H1 (cell line): ENCODE measurements around the gene TCF7. TPM values are rescaled to one million over a fixed set of nuclear protein-coding genes. Genes with fewer than 3 reads are reported as not detected.
A peak's percentile ranks its signal among the peaks of the same experiment; 100 is the strongest.

Experiments
- CTCF ChIA-PET: fragments of 300-600 bp; sonication (Branson Sonifier 250); formaldehyde crosslinking; loops from one replicate; lab custom pipeline; 2021; ENCODE audit not compliant: partially characterized antibody; lab: Charles Lee
- POLR2A ChIA-PET: fragments of 300-600 bp; sonication (Branson Sonifier 250); formaldehyde crosslinking; loops from one replicate; lab custom pipeline; 2021; ENCODE audit warnings: inconsistent platforms; ENCODE audit not compliant: partially characterized antibody; lab: Charles Lee
- DNase-seq, 2 experiments: peaks; one replicate each; pipeline versions ENCODE4 v3.0.0 to v3.0.0-alpha.2; 2010 to 2022; ENCODE audit warnings: low spot score in 2 of 2, low read depth in 1 of 2, mixed read lengths in 1 of 2
- FAIRE-seq: peaks from 2 replicates; lab custom pipeline; 2011; peaks lifted over from hg19 to GRCh38; lab: Jason Lieb, UNC
- H2AFZ ChIP-seq: 2 replicates; pipeline ENCODE4 v1.8.1; 2012; ENCODE audit warnings: low read length, inconsistent platforms
- H2AK5ac ChIP-seq: 2 replicates; pipeline ENCODE4 v1.6.1; 2013; ENCODE audit warnings: low read depth, low read length
- H2BK120ac ChIP-seq: replicated peaks from 2 replicates; pipeline ENCODE3; 2013; ENCODE audit warnings: low read depth, low read length, inconsistent platforms
- H2BK12ac ChIP-seq: 2 replicates; pipeline ENCODE4 v1.6.1; 2013; ENCODE audit warnings: low read depth, low read length
- H2BK15ac ChIP-seq: 2 replicates; pipeline ENCODE4 v1.6.1; 2013; ENCODE audit warnings: low read length
- H2BK20ac ChIP-seq: 2 replicates; pipeline ENCODE4 v1.6.1; 2013; ENCODE audit warnings: low read length
- H2BK5ac ChIP-seq: 2 replicates; pipeline ENCODE4 v1.6.1; 2013; ENCODE audit warnings: low read depth, low read length
- H3K14ac ChIP-seq: 2 replicates; pipeline ENCODE4 v1.6.1; 2013; ENCODE audit warnings: inconsistent platforms; ENCODE audit not compliant: insufficient read length
- H3K18ac ChIP-seq: 2 replicates; pipeline ENCODE4 v1.6.1; 2013; ENCODE audit warnings: low read length; ENCODE audit errors: extremely low read depth
- H3K23ac ChIP-seq: 2 replicates; pipeline ENCODE4 v1.6.1; 2013; ENCODE audit warnings: inconsistent platforms; ENCODE audit not compliant: insufficient read length
- H3K23me2 ChIP-seq: 2 replicates; pipeline ENCODE4 v1.6.1; 2013; ENCODE audit warnings: low read depth, low read length
- H3K27ac ChIP-seq: 2 replicates; pipeline ENCODE4 v1.6.1; 2011; ENCODE audit warnings: low read depth, low read length, inconsistent platforms
- H3K27me3 ChIP-seq, 4 experiments: replicated peaks in 1 of 4; 1 replicate in 1 of 4; 2 replicates in 3 of 4; pipeline versions ENCODE4 v1.6.1 to v1.8.1; 2011 to 2013; ENCODE audit warnings: low read length in 3 of 4, mild to moderate bottlenecking in 3 of 4, inconsistent platforms in 2 of 4, mixed read lengths in 2 of 4, moderate library complexity in 1 of 4; ENCODE audit not compliant: control insufficient read depth in 3 of 4, insufficient read depth in 3 of 4; ENCODE audit errors: extremely low read depth in 1 of 4
- H3K36me3 ChIP-seq, 4 experiments: 2 replicates each; pipeline versions ENCODE4 v1.6.1 to v1.8.1; 2011 to 2013; ENCODE audit warnings: mild to moderate bottlenecking in 4 of 4, low read length in 3 of 4, moderate library complexity in 2 of 4, control low read depth in 1 of 4, inconsistent platforms in 1 of 4; ENCODE audit not compliant: insufficient read depth in 4 of 4, control insufficient read depth in 2 of 4
- H3K4ac ChIP-seq: replicated peaks from 2 replicates; pipeline ENCODE3; 2013; ENCODE audit warnings: low read length, low read depth, mixed read lengths, inconsistent platforms; ENCODE audit not compliant: insufficient read length
- H3K4me1 ChIP-seq, 4 experiments: replicated peaks in 1 of 4; 1 replicate in 1 of 4; 2 replicates in 3 of 4; pipeline versions ENCODE4 v1.6.1 to v1.8.1; 2011 to 2013; ENCODE audit warnings: low read length in 3 of 4, inconsistent platforms in 2 of 4, mixed read lengths in 1 of 4; ENCODE audit not compliant: insufficient read depth in 4 of 4, control insufficient read depth in 3 of 4
- H3K4me2 ChIP-seq, 2 experiments: 2 replicates each; pipeline versions ENCODE4 v1.6.1 to v1.8.1; 2011 to 2013; ENCODE audit warnings: low read depth in 2 of 2, low read length in 2 of 2, control low read depth in 1 of 2, inconsistent platforms in 1 of 2, mild to moderate bottlenecking in 1 of 2; ENCODE audit not compliant: insufficient read depth in 1 of 2
- H3K4me3 ChIP-seq, 4 experiments: fragments of 200-600, 300-600 bp in 1 of 4; sonication (generic), shearing (Covaris generic), sonication (Bioruptor Twin) in 1 of 4; 2 replicates each; pipeline versions ENCODE4 v1.5.1 to v1.8.1; 2011 to 2016; ENCODE audit warnings: low read length in 4 of 4, low read depth in 3 of 4, control low read depth in 2 of 4, inconsistent platforms in 2 of 4, mild to moderate bottlenecking in 2 of 4, mixed read lengths in 1 of 4, moderate library complexity in 1 of 4; ENCODE audit not compliant: insufficient read depth in 2 of 4; ENCODE audit errors: extremely low read depth in 1 of 4
- H3K56ac ChIP-seq: replicated peaks from 2 replicates; pipeline ENCODE3; 2013; ENCODE audit warnings: low read depth, mild to moderate bottlenecking, mixed read lengths, low read length, inconsistent platforms; ENCODE audit not compliant: insufficient read length
- H3K79me1 ChIP-seq: 2 replicates; pipeline ENCODE4 v1.6.1; 2013; ENCODE audit warnings: low read depth, low read length, control low read depth
- H3K79me2 ChIP-seq, 2 experiments: 2 replicates each; pipeline versions ENCODE4 v1.6.1 to v1.8.1; 2012 to 2013; ENCODE audit warnings: low read length in 2 of 2, mild to moderate bottlenecking in 2 of 2, inconsistent platforms in 1 of 2; ENCODE audit not compliant: insufficient read depth in 2 of 2, control insufficient read depth in 1 of 2
- H3K9ac ChIP-seq, 4 experiments: replicated peaks in 1 of 4; 1 replicate in 1 of 4; 2 replicates in 3 of 4; pipeline versions ENCODE4 v1.6.1 to v1.8.1; 2011 to 2013; ENCODE audit warnings: low read depth in 3 of 4, low read length in 3 of 4, control low read depth in 2 of 4, mild to moderate bottlenecking in 2 of 4, moderate library complexity in 2 of 4, inconsistent platforms in 1 of 4; ENCODE audit errors: extremely low read depth in 1 of 4
- H3K9me3 ChIP-seq, 2 experiments: 2 replicates each; pipeline versions ENCODE4 v1.6.1 to v1.8.1; 2012 to 2013; ENCODE audit warnings: mild to moderate bottlenecking in 2 of 2, moderate library complexity in 2 of 2, control low read depth in 1 of 2, inconsistent platforms in 1 of 2, low read depth in 1 of 2, low read length in 1 of 2, mixed read lengths in 1 of 2; ENCODE audit not compliant: insufficient read depth in 2 of 2
- H4K20me1 ChIP-seq, 2 experiments: replicated peaks in 1 of 2; 2 replicates each; pipeline versions ENCODE3 to v1.8.1; 2011 to 2013; ENCODE audit warnings: inconsistent platforms in 2 of 2, low read length in 2 of 2, mild to moderate bottlenecking in 1 of 2; ENCODE audit not compliant: insufficient read depth in 2 of 2, control insufficient read depth in 1 of 2
- H4K5ac ChIP-seq: 2 replicates; pipeline ENCODE4 v1.6.1; 2013; ENCODE audit warnings: low read length, low read depth, mixed read lengths, inconsistent platforms; ENCODE audit not compliant: insufficient read length
- H4K8ac ChIP-seq: 2 replicates; pipeline ENCODE4 v1.8.0; 2013; ENCODE audit warnings: mild to moderate bottlenecking, moderate library complexity, low read length, inconsistent platforms; ENCODE audit not compliant: insufficient read depth; ENCODE audit errors: extremely low read depth
- H4K91ac ChIP-seq: replicated peaks from 2 replicates; pipeline ENCODE3; 2013; ENCODE audit warnings: low read length, mixed read lengths, inconsistent platforms; ENCODE audit not compliant: insufficient read length
- CBX5 ChIP-seq: fragments of 300-800, 300-1000 bp; sonication (generic); IDR thresholded peaks from 2 replicates; pipeline ENCODE4 v1.7.1; 2016; ENCODE audit warnings: antibody characterized with exemption, low read length, low read depth
- GTF2F1 ChIP-seq: IDR thresholded peaks from 2 replicates; pipeline ENCODE4 v1.6.1; 2012; ENCODE audit warnings: low read depth, low read length, improper control_type of control experiment, borderline replicate concordance
- HDAC2 ChIP-seq, 2 experiments: fragments of 300-600 bp in 1 of 2; sonication (generic) in 1 of 2; IDR thresholded peaks; 2 replicates each; pipeline ENCODE4 v1.6.1; 2011 to 2012; ENCODE audit warnings: low read depth in 2 of 2, low read length in 2 of 2, mild to moderate bottlenecking in 2 of 2, moderate library complexity in 2 of 2, borderline replicate concordance in 1 of 2, inconsistent platforms in 1 of 2
- PHF8 ChIP-seq: fragments of 200-600 bp; sonication (generic); conservative IDR thresholded peaks from 2 replicates; pipeline ENCODE4 v1.7.1; 2012; ENCODE audit warnings: low read depth, mild to moderate bottlenecking, inconsistent platforms, low read length, moderate library complexity
- RAD21 ChIP-seq, 2 experiments: IDR thresholded peaks in 1 of 2; conservative IDR thresholded peaks in 1 of 2; 2 replicates each; pipeline ENCODE4 v1.6.1; 2011; ENCODE audit warnings: low read depth in 2 of 2, low read length in 2 of 2, improper control_type of control experiment in 1 of 2, inconsistent platforms in 1 of 2, mild to moderate bottlenecking in 1 of 2, moderate library complexity in 1 of 2
- RFX5 ChIP-seq: IDR thresholded peaks from 2 replicates; pipeline ENCODE4 v1.6.1; 2011; ENCODE audit warnings: low read depth, low read length, improper control_type of control experiment, borderline replicate concordance
- WGBS, 2 experiments: shearing (Covaris generic) in 1 of 2; methylation state at CpG; one replicate each; pipeline versions ENCODE4 v1.1.6 to v1.1.7; 2013 to 2015; ENCODE audit warnings: low lambda C conversion rate in 2 of 2, mixed read lengths in 2 of 2, inconsistent platforms in 1 of 2, low coverage in 1 of 2, missing lambda C conversion rate in 1 of 2; ENCODE audit not compliant: insufficient replicate concordance in 2 of 2, insufficient coverage in 1 of 2, insufficient read length in 1 of 2; ENCODE audit errors: extremely low coverage in 1 of 2, missing lambda C conversion rate in 1 of 2; 5-methylcytosine and 5-hydroxymethylcytosine counted together
- polyA plus RNA-seq, 7 experiments: library from polyadenylated mRNA; depleted of rRNA in 3 of 7; stranded (reverse) in 5 of 7; unstranded in 2 of 7; fragments of >200 nt in 5 of 7; fragments of 200-250 nt in 2 of 7; gene quantifications; 1 replicate in 5 of 7; 2 replicates in 1 of 7; 4 replicates in 1 of 7; pipeline versions ENCODE4 v1.2.1 to v1.2.3, GENCODE V29; 2011 to 2013; ENCODE audit warnings: missing spikeins in 2 of 7, mixed read lengths in 2 of 7
- total RNA-seq: library from RNA; stranded (reverse); fragmentation: NEBNext Ultra II Directional; extraction: Animal tissue kit (Norgen Biotek cat#: 25700); gene quantifications from 2 replicates; pipeline ENCODE4 v1.2.1, GENCODE V29; 2021
- TF ChIP-seq, protein P1 (sequence below): IDR thresholded peaks from 2 replicates; pipeline ENCODE4 v1.6.1; 2012; ENCODE audit warnings: low read length, inconsistent platforms
- TF ChIP-seq, protein P2 (sequence below), 3 experiments: IDR thresholded peaks; 1 replicate in 2 of 3; 2 replicates in 1 of 3; pipeline versions ENCODE4 v1.5.1 to v1.6.1; 2011; ENCODE audit warnings: low read length in 3 of 3, mild to moderate bottlenecking in 3 of 3, inconsistent platforms in 2 of 3, low read depth in 1 of 3, moderate library complexity in 1 of 3; ENCODE audit not compliant: insufficient read depth in 1 of 3; ENCODE audit errors: control extremely low read depth in 1 of 3

TCF7 gene
- total and polyA plus RNA-seq, 2 of the 8 experiments (the other 6 are each of a cell fraction or from before 2014, with no cell fraction given): 4.7 to 8.5 TPM

GRCh38 chr5:134178096-134178419 is 63.6 kb downstream of the TCF7 start:
- H2BK120ac ChIP-seq: no peak overlapping the region
- no peak for FAIRE-seq
- H3K79me1 ChIP-seq: no peaks in the 10 kb centered on the region; the same call in 1 of the 2 replicates
- no peak overlapping the region for H2BK20ac ChIP-seq
- peak overlapping the region; percentile 90 to 93; a peak in 3 of 4 replicates for H3K4me2 ChIP-seq
- no peaks in the 10 kb centered on the region for H3K9me3 ChIP-seq
- peaks cover 0 to 3% (median 0%) of the 10 kb centered on the region in 4 experiments; a peak in 4 of 7 replicates for H3K4me1 ChIP-seq
- H3K18ac ChIP-seq: no peak overlapping the region
- H2BK12ac ChIP-seq: no peak overlapping the region; the same call in 1 of the 2 replicates
- no peak overlapping the region for H3K4ac ChIP-seq
- H3K9ac ChIP-seq: no peak overlapping the region
- peaks cover 14 to 32% of the 10 kb centered on the region in 2 experiments for H3K79me2 ChIP-seq
- H3K23ac ChIP-seq: no peak overlapping the region
- no peak overlapping the region for H4K91ac ChIP-seq
- peak overlapping the region in 1 of 4 experiments; percentile 79; a peak in 3 of 8 replicates for H3K4me3 ChIP-seq
- no peak overlapping the region for H3K56ac ChIP-seq
- POLR2A ChIA-PET: interaction anchor here (0.5 to 4.9 kb wide), 18 partner anchors 9 to 415 kb away, joined by 3 to 58 read pairs (median 14); partner anchors contain the start of genes PPP2CA and TCF7
- no peak for DNase-seq
- peaks cover 0 to 4% (median 0%) of the 10 kb centered on the region in 4 experiments; a peak in 2 of 8 replicates for H3K36me3 ChIP-seq
- no peak overlapping the region for H2BK15ac ChIP-seq
- H3K27me3 ChIP-seq: no peaks in the 10 kb centered on the region
- H4K20me1 ChIP-seq: peaks cover 2 to 8% of the 10 kb centered on the region in 2 experiments
- no peak overlapping the region for H3K14ac ChIP-seq
- peaks cover 3% of the 10 kb centered on the region for H3K23me2 ChIP-seq
- H2BK5ac ChIP-seq: no peak overlapping the region
- H2AFZ ChIP-seq: no peak overlapping the region
- CTCF ChIA-PET: interaction anchor here (0.5 to 2.2 kb wide), 6 partner anchors 10 to 409 kb away, joined by 3 to 8 read pairs (median 3); no protein-coding TSS in a partner anchor
- no peak overlapping the region for H2AK5ac ChIP-seq
- H4K5ac ChIP-seq: no peak overlapping the region
- H4K8ac ChIP-seq: no peak overlapping the region
- WGBS, 2 experiments: 84% methylated on average over 3 of the region's 3 CpGs; no CpG with 5 or more reads in 1 of the 2 experiments
- H3K27ac ChIP-seq: no peak overlapping the region
- TF ChIP-seq, protein P1, sequence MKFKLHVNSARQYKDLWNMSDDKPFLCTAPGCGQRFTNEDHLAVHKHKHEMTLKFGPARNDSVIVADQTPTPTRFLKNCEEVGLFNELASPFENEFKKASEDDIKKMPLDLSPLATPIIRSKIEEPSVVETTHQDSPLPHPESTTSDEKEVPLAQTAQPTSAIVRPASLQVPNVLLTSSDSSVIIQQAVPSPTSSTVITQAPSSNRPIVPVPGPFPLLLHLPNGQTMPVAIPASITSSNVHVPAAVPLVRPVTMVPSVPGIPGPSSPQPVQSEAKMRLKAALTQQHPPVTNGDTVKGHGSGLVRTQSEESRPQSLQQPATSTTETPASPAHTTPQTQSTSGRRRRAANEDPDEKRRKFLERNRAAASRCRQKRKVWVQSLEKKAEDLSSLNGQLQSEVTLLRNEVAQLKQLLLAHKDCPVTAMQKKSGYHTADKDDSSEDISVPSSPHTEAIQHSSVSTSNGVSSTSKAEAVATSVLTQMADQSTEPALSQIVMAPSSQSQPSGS: no peak
- TF ChIP-seq GTF2F1 (no peak), RAD21 (IDR thresholded peaks at IDR 0.05 in 1 of 2, conservative IDR thresholded peaks at IDR 0.05 in 1 of 2; ENCODE audit: low read depth in 2 of 2, low read length in 2 of 2) (no peak), HDAC2 (IDR thresholded peaks at IDR 0.05; ENCODE audit: borderline replicate concordance in 1 of 2, low read depth in 2 of 2, low read length in 2 of 2) (no peak), PHF8 (no peak), RFX5 (no peak), CBX5 (no peak)
- TF ChIP-seq, protein P2, sequence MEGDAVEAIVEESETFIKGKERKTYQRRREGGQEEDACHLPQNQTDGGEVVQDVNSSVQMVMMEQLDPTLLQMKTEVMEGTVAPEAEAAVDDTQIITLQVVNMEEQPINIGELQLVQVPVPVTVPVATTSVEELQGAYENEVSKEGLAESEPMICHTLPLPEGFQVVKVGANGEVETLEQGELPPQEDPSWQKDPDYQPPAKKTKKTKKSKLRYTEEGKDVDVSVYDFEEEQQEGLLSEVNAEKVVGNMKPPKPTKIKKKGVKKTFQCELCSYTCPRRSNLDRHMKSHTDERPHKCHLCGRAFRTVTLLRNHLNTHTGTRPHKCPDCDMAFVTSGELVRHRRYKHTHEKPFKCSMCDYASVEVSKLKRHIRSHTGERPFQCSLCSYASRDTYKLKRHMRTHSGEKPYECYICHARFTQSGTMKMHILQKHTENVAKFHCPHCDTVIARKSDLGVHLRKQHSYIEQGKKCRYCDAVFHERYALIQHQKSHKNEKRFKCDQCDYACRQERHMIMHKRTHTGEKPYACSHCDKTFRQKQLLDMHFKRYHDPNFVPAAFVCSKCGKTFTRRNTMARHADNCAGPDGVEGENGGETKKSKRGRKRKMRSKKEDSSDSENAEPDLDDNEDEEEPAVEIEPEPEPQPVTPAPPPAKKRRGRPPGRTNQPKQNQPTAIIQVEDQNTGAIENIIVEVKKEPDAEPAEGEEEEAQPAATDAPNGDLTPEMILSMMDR (IDR thresholded peaks at IDR 0.05; ENCODE audit: control extremely low read depth in 1 of 3, insufficient read depth in 1 of 3, low read depth in 1 of 3, low read length in 3 of 3): no peak
